PC-3 (cell line): Measurements from ENCODE around the gene ATP8B3. TPM values are rescaled to one million over a fixed set of nuclear protein-coding genes. Genes with fewer than 3 reads are reported as not detected.

Experiments used
- ATAC-seq: fragments of 200-7000 bp; cut with Tn5 transposase; 2 replicates; pipeline ENCODE4 v1.9.1; 2020; ENCODE audit warnings: mild to moderate bottlenecking, moderate library complexity
- BruUV-seq: library from RNA; stranded (reverse); fragments of 400-500 nt; replicated peaks from 2 replicates; lab custom pipeline; 2021; lab: Mats Ljungman, UMichigan
- CTCF ChIA-PET: fragments of 300-600 bp; sonication (Branson Sonifier 250); formaldehyde crosslinking; loops from one replicate; lab custom pipeline; 2022; ENCODE audit warnings: antibody characterized with exemption; lab: Charles Lee
- POLR2A ChIA-PET: fragments of 300-600 bp; sonication (Branson Sonifier 250); formaldehyde crosslinking; loops from one replicate; lab custom pipeline; 2022; ENCODE audit warnings: antibody characterized with exemption; ENCODE audit not compliant: unreplicated experiment; lab: Charles Lee
- DNase-seq: peaks from one replicate; pipeline ENCODE4 v3.0.0-alpha.2; 2015
- H2AFZ ChIP-seq: fragments of 300-600 bp; sonication (generic); 2 replicates; pipeline ENCODE4 v1.6.0; 2016; ENCODE audit warnings: antibody characterized with exemption, low read length
- H3F3A ChIP-seq: fragments of 300-600 bp; sonication (generic); one replicate; pipeline ENCODE4 v1.6.0; 2017; ENCODE audit warnings: antibody characterized with exemption, low read length, control low read depth, mild to moderate bottlenecking; ENCODE audit not compliant: unreplicated experiment
- H3K27ac ChIP-seq: fragments of 300-600 bp; sonication (generic); 2 replicates; pipeline ENCODE4 v1.5.1; 2016; ENCODE audit warnings: mild to moderate bottlenecking, low read length
- H3K27me3 ChIP-seq: fragments of 300-600 bp; sonication (generic); 2 replicates; pipeline ENCODE4 v1.6.1; 2016; ENCODE audit warnings: low read length, mixed read lengths
- H3K36me3 ChIP-seq: fragments of 300-600 bp; sonication (generic); 2 replicates; pipeline ENCODE4 v1.6.1; 2016; ENCODE audit warnings: low read depth, mixed run types, low read length, mixed read lengths
- H3K4me1 ChIP-seq: fragments of 300-600 bp; sonication (generic); 2 replicates; pipeline ENCODE4 v1.5.1; 2016; ENCODE audit warnings: low read length; ENCODE audit not compliant: insufficient read depth
- H3K4me2 ChIP-seq: fragments of 300-600 bp; sonication (generic); 2 replicates; pipeline ENCODE4 v1.6.0; 2016; ENCODE audit warnings: low read length
- H3K4me3 ChIP-seq: fragments of 300-600 bp; sonication (generic); 2 replicates; pipeline ENCODE4 v1.5.1; 2016; ENCODE audit warnings: mild to moderate bottlenecking, low read length, mixed read lengths
- H3K79me2 ChIP-seq: fragments of 300-600 bp; sonication (generic); 2 replicates; pipeline ENCODE4 v1.6.1; 2017; ENCODE audit warnings: low read length, mixed read lengths
- H3K9ac ChIP-seq: fragments of 300-600 bp; sonication (generic); 2 replicates; pipeline ENCODE4 v1.6.0; 2016; ENCODE audit warnings: mild to moderate bottlenecking, low read length
- H3K9me2 ChIP-seq: fragments of 300-600 bp; sonication (generic); replicated peaks from 2 replicates; pipeline ENCODE4 v1.6.1; 2016; ENCODE audit warnings: mixed run types, low read length, mixed read lengths
- H3K9me3 ChIP-seq: fragments of 300-600 bp; sonication (generic); 2 replicates; pipeline ENCODE4 v1.6.1; 2016; ENCODE audit warnings: low read length, mixed read lengths
- H4K20me1 ChIP-seq: fragments of 300-600 bp; sonication (generic); 2 replicates; pipeline ENCODE4 v1.6.1; 2016; ENCODE audit warnings: low read length, mixed read lengths
- EZH2 ChIP-seq: fragments of 300-600 bp; sonication (generic); IDR thresholded peaks from one replicate; pipeline ENCODE4 v1.6.1; 2017; ENCODE audit warnings: antibody characterized with exemption, mild to moderate bottlenecking, low read length; ENCODE audit not compliant: unreplicated experiment
- EZH2phosphoT487 ChIP-seq: fragments of 300-600 bp; sonication (generic); IDR thresholded peaks from 2 replicates; pipeline ENCODE4 v1.6.1; 2018; ENCODE audit warnings: mild to moderate bottlenecking, antibody characterized with exemption, low read length, borderline replicate concordance
- intact Hi-C: fragments of 100-400 bp; cut with micrococcal nuclease; formaldehyde crosslinking; loops from 2 replicates; pipeline ENCODE4 v1.9.0; 2023
- total RNA-seq: library from RNA; depleted of rRNA; stranded (reverse); fragments of >200 nt; gene quantifications from 2 replicates; pipeline ENCODE4 v1.2.3, GENCODE V29; 2014
- TF ChIP-seq, protein P1 (sequence below): fragments of 300-600 bp; sonication (generic); conservative IDR thresholded peaks from 2 replicates; pipeline ENCODE4 v1.5.1; 2017; ENCODE audit warnings: antibody characterized with exemption, low read depth, mild to moderate bottlenecking, low read length

Gene ATP8B3
- total RNA-seq, 1 experiment from 2014 or later, result 4.2 TPM

GRCh38 chr19:1782521-1782920 lies 29.6 kb downstream of the ATP8B3 start:
- POLR2A ChIA-PET, result no interaction called here
- Histone ChIP-seq H3K36me3 (no peaks in the 10 kb centered on the region), H3K9me3 (no peaks in the 10 kb centered on the region), H3F3A (no peaks in the 10 kb centered on the region), H3K4me3 (no peak overlapping the region), H3K79me2 (no peaks in the 10 kb centered on the region), H3K9me2 (no peaks in the 10 kb centered on the region), H3K4me1 (no peaks in the 10 kb centered on the region), H3K4me2 (no peak overlapping the region), H3K27me3 (0 out of 2 replicates have a peak, but pooled peaks cover 12% of the 10 kb centered on the region), H3K9ac (no peak overlapping the region), H2AFZ (no peak overlapping the region), H3K27ac (no peak overlapping the region), H4K20me1 (no peaks in the 10 kb centered on the region)
- CTCF ChIA-PET, result no interaction called here
- intact Hi-C loops, result no loop called here
- no TSS peak for BruUV-seq
- TF ChIP-seq EZH2 (no peak), EZH2phosphoT487 (no peak)
- TF ChIP-seq, protein P1, sequence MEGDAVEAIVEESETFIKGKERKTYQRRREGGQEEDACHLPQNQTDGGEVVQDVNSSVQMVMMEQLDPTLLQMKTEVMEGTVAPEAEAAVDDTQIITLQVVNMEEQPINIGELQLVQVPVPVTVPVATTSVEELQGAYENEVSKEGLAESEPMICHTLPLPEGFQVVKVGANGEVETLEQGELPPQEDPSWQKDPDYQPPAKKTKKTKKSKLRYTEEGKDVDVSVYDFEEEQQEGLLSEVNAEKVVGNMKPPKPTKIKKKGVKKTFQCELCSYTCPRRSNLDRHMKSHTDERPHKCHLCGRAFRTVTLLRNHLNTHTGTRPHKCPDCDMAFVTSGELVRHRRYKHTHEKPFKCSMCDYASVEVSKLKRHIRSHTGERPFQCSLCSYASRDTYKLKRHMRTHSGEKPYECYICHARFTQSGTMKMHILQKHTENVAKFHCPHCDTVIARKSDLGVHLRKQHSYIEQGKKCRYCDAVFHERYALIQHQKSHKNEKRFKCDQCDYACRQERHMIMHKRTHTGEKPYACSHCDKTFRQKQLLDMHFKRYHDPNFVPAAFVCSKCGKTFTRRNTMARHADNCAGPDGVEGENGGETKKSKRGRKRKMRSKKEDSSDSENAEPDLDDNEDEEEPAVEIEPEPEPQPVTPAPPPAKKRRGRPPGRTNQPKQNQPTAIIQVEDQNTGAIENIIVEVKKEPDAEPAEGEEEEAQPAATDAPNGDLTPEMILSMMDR, result no peak
- ATAC-seq (no peak), DNase-seq (no peak)

- no peak overlapping the region for H3K4me2 ChIP-seq
- H3K9me3 ChIP-seq, result no peaks in the 10 kb centered on the region
- ATAC-seq (peak; percentile 58), DNase-seq (peak; percentile 52)
- no peaks in the 10 kb centered on the region for H4K20me1 ChIP-seq
- intact Hi-C loops, result no loop called here
- H3K27ac ChIP-seq, result no peak overlapping the region
- H3K9ac ChIP-seq, result no peak overlapping the region
- TF ChIP-seq, protein P1, result peak; percentile 36
- TF ChIP-seq EZH2, result no peak
- no peaks in the 10 kb centered on the region for H3F3A ChIP-seq
- BruUV-seq, result no TSS peak
- 0 out of 2 replicates have a peak, but pooled peaks cover 12% of the 10 kb centered on the region for H3K27me3 ChIP-seq
- no peak overlapping the region for H3K4me3 ChIP-seq
- no peaks in the 10 kb centered on the region for H3K9me2 ChIP-seq
- CTCF ChIA-PET, result interaction anchor here (0.6 to 1.1 kb wide), 5 partner anchors 9 to 109 kb away, joined by 3 to 6 read pairs (median 3); no protein-coding TSS in a partner anchor
- H3K4me1 ChIP-seq, result no peaks in the 10 kb centered on the region
- no peaks in the 10 kb centered on the region for H3K79me2 ChIP-seq
- POLR2A ChIA-PET, result interaction anchor here (0.5 kb wide), 1 partner anchor 17 kb away, joined by 3 read pairs; no protein-coding TSS in a partner anchor
- H2AFZ ChIP-seq, result no peak overlapping the region
- H3K36me3 ChIP-seq, result no peaks in the 10 kb centered on the region
Measured at GRCh38 chr19:1780272-1780958, 31.7 kb downstream of the ATP8B3 start.

GRCh38 chr19:1779574-1779973 lies 32.5 kb downstream of the ATP8B3 start:
- Histone ChIP-seq H3K27ac (no peak overlapping the region), H3K9ac (no peak overlapping the region), H2AFZ (no peak overlapping the region), H3K4me1 (no peaks in the 10 kb centered on the region), H3K27me3 (0 out of 2 replicates have a peak, but pooled peaks cover 12% of the 10 kb centered on the region), H3K79me2 (no peaks in the 10 kb centered on the region), H4K20me1 (no peaks in the 10 kb centered on the region), H3K9me2 (no peaks in the 10 kb centered on the region), H3K9me3 (no peaks in the 10 kb centered on the region), H3F3A (no peaks in the 10 kb centered on the region), H3K4me3 (no peak overlapping the region), H3K36me3 (no peaks in the 10 kb centered on the region), H3K4me2 (0 out of 2 replicates have a peak overlapping the region, but pooled peaks have one; percentile 26)
- TF ChIP-seq EZH2 (no peak), EZH2phosphoT487 (no peak)
- TF ChIP-seq, protein P1, result no peak
- no peak for DNase-seq
- intact Hi-C loops, result no loop called here
- ChIA-PET CTCF (no interaction called here), POLR2A (no interaction called here)
- peak; percentile 21 for ATAC-seq
- BruUV-seq, result no TSS peak
